K562 (cell line): ENCODE data around the gene GCC1. TPM values are rescaled to one million over a fixed set of nuclear protein-coding genes. Genes with fewer than 3 reads are reported as not detected.

Source experiments
- CHCHD3 ChIP-seq: fragments of 250-450 bp; sonication (Bioruptor Pico); IDR thresholded peaks from 2 replicates; pipeline ENCODE4 v2.1.2; 2022; ENCODE audit warnings: mild to moderate bottlenecking
- KDM2B ChIP-seq: fragments of 250-450 bp; sonication (Bioruptor Pico); IDR thresholded peaks from 2 replicates; pipeline ENCODE4 v1.8.0; 2021; ENCODE audit warnings: mild to moderate bottlenecking, moderate library complexity
- KDM4B ChIP-seq, 2 experiments: fragments of 450-650 bp in 1 of 2; sonication (generic) in 1 of 2; IDR thresholded peaks; 2 replicates each; pipeline ENCODE4 v1.6.1; 2016 to 2017; ENCODE audit warnings: borderline replicate concordance in 2 of 2, antibody characterized with exemption in 1 of 2, low read depth in 1 of 2, mild to moderate bottlenecking in 1 of 2
- MCM7 ChIP-seq, 2 experiments: fragments of 450-650 bp; IDR thresholded peaks; 2 replicates each; pipeline ENCODE4 v1.6.1; 2016 to 2018
- PYGO2 ChIP-seq: fragments of 450-650 bp; IDR thresholded peaks from 2 replicates; pipeline ENCODE4 v1.6.1; 2016; ENCODE audit warnings: mild to moderate bottlenecking, missing genetic modification characterization, moderate library complexity, missing compliant biosample characterization
- RBFOX2 ChIP-seq: fragments of 200-400 bp; formaldehyde crosslinking; IDR thresholded peaks from 2 replicates; pipeline ENCODE4 v1.6.1; 2017; ENCODE audit warnings: low read depth, mild to moderate bottlenecking, low read length, moderate library complexity
- RCOR1 ChIP-seq, 2 experiments: IDR thresholded peaks; 2 replicates each; pipeline ENCODE4 v1.6.1; 2012; ENCODE audit warnings: low read depth in 2 of 2, low read length in 2 of 2, borderline replicate concordance in 1 of 2, improper control_type of control experiment in 1 of 2
- XRCC4 ChIP-seq: IDR thresholded peaks from one replicate; pipeline ENCODE4 v1.6.1; 2011; ENCODE audit not compliant: insufficient read depth, insufficient read length; ENCODE audit errors: extremely low read depth
- ZBED1 ChIP-seq: IDR thresholded peaks from 2 replicates; pipeline ENCODE4 v1.6.1; 2014
- ZBTB17 ChIP-seq: fragments of 450-650 bp; formaldehyde crosslinking; IDR thresholded peaks from 2 replicates; pipeline ENCODE4 v1.4.0; 2020; ENCODE audit warnings: mild to moderate bottlenecking
- polyA plus RNA-seq, 8 experiments: library from polyadenylated mRNA; depleted of rRNA in 4 of 8; stranded (reverse) in 5 of 8; unstranded in 3 of 8; fragments of >200 nt; fragmentation: Nextera tagmentation in 2 of 8; fragmentation: Illumina TruSeq in 1 of 8; extraction: Ambion mirVana in 2 of 8; extraction: Trizol in 1 of 8; gene quantifications; 2 replicates each; pipeline versions ENCODE4 v1.2.1 to v1.2.3, GENCODE V29; 2011 to 2014; ENCODE audit warnings: inconsistent platforms in 1 of 8, missing spikeins in 1 of 8
- total RNA-seq, 7 experiments: library from RNA; depleted of rRNA in 6 of 7; stranded (reverse); fragments of >200 nt in 6 of 7; fragmentation: Illumina TruSeq in 2 of 7; extraction: Trizol in 2 of 7; gene quantifications; 2 replicates each; pipeline versions ENCODE4 v1.2.1 to v1.2.3, GENCODE V29; 2011 to 2021; ENCODE audit warnings: low replicate concordance in 1 of 7
- TF ChIP-seq, protein P1 (sequence below): sonication (generic); formaldehyde crosslinking; IDR thresholded peaks from 2 replicates; pipeline ENCODE4 v1.8.0; 2023; ENCODE audit warnings: mild to moderate bottlenecking, missing genetic modification reagents
- TF ChIP-seq, protein P2 (sequence below): sonication (generic); formaldehyde crosslinking; IDR thresholded peaks from 2 replicates; pipeline ENCODE4 v1.8.0; 2022; ENCODE audit warnings: mild to moderate bottlenecking, missing genetic modification reagents
- TF ChIP-seq, protein P3 (sequence below): fragments of 450-650 bp; IDR thresholded peaks from 2 replicates; pipeline ENCODE4 v1.6.1; 2018; ENCODE audit not compliant: partially characterized antibody
- TF ChIP-seq, protein P4 (sequence below): fragments of 250-450 bp; sonication (Bioruptor Pico); IDR thresholded peaks from 2 replicates; pipeline ENCODE4 v1.4.0; 2020; ENCODE audit warnings: mild to moderate bottlenecking, moderate library complexity

The GCC1 gene
- total and polyA plus RNA-seq, 9 of the 15 experiments (the other 6 are each of a cell fraction or from before 2014, with no cell fraction given), result 1.9 to 19.8 (median 10.9) TPM

DNA sequence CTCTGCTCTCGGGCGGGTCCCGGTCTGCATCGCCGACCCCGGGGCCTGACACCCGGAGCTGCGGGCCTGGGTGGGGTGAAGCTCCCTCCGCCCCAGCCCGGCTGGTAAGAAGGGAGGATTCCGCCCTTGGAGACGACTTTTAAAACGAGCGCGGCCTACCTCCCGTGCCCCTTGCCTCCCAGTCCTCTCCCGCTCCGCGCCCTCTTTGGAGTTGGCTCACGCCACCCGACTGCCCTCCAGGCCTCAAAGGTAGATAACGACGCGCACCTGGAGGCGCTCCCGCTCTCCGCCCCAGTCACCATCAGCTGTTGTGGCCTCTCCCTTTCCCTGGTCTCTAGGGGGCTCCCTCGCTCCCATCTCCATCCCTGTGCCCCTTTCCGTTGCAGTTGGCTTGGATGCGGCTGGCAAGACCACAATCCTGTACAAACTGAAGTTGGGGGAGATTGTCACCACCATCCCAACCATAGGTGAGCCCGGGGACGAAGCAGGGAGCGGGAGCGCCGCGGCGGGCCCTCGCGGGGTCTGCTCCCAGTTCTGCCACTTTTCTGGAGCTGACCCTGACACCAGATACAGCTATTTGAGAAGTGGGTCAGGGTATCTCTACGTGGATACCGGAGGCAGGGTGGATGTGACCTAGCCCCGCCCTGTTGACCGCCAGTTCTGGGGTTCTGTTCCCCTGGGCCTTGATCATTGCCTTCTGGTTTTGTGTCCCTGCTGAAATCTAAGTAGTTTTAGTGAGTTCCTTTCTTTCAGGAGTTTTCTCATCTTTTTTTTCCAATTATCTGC, 3.5 kb upstream of the GCC1 start (continued):
- TF ChIP-seq, protein P1, sequence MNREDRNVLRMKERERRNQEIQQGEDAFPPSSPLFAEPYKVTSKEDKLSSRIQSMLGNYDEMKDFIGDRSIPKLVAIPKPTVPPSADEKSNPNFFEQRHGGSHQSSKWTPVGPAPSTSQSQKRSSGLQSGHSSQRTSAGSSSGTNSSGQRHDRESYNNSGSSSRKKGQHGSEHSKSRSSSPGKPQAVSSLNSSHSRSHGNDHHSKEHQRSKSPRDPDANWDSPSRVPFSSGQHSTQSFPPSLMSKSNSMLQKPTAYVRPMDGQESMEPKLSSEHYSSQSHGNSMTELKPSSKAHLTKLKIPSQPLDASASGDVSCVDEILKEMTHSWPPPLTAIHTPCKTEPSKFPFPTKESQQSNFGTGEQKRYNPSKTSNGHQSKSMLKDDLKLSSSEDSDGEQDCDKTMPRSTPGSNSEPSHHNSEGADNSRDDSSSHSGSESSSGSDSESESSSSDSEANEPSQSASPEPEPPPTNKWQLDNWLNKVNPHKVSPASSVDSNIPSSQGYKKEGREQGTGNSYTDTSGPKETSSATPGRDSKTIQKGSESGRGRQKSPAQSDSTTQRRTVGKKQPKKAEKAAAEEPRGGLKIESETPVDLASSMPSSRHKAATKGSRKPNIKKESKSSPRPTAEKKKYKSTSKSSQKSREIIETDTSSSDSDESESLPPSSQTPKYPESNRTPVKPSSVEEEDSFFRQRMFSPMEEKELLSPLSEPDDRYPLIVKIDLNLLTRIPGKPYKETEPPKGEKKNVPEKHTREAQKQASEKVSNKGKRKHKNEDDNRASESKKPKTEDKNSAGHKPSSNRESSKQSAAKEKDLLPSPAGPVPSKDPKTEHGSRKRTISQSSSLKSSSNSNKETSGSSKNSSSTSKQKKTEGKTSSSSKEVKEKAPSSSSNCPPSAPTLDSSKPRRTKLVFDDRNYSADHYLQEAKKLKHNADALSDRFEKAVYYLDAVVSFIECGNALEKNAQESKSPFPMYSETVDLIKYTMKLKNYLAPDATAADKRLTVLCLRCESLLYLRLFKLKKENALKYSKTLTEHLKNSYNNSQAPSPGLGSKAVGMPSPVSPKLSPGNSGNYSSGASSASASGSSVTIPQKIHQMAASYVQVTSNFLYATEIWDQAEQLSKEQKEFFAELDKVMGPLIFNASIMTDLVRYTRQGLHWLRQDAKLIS (CRISPR knock-in tag), result no peak
- TF ChIP-seq ZBED1, result no peak
- no peak for TF ChIP-seq KDM4B (IDR thresholded peaks at IDR 0.05; ENCODE audit: borderline replicate concordance in 2 of 2, low read depth in 1 of 2)
- peak in 1 of 2 experiments; percentile 93; a peak in 2 of 4 replicates for TF ChIP-seq RCOR1 (IDR thresholded peaks at IDR 0.05; ENCODE audit: borderline replicate concordance in 1 of 2, low read depth in 2 of 2, low read length in 2 of 2)
- TF ChIP-seq, protein P2, sequence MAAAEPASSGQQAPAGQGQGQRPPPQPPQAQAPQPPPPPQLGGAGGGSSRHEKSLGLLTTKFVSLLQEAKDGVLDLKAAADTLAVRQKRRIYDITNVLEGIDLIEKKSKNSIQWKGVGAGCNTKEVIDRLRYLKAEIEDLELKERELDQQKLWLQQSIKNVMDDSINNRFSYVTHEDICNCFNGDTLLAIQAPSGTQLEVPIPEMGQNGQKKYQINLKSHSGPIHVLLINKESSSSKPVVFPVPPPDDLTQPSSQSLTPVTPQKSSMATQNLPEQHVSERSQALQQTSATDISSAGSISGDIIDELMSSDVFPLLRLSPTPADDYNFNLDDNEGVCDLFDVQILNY (CRISPR knock-in tag), result no peak
- no peak for TF ChIP-seq KDM2B (CRISPR knock-in tag)
- no peak for TF ChIP-seq CHCHD3 (CRISPR knock-in tag)
- TF ChIP-seq RBFOX2, result peak; percentile 72
- TF ChIP-seq, protein P3, sequence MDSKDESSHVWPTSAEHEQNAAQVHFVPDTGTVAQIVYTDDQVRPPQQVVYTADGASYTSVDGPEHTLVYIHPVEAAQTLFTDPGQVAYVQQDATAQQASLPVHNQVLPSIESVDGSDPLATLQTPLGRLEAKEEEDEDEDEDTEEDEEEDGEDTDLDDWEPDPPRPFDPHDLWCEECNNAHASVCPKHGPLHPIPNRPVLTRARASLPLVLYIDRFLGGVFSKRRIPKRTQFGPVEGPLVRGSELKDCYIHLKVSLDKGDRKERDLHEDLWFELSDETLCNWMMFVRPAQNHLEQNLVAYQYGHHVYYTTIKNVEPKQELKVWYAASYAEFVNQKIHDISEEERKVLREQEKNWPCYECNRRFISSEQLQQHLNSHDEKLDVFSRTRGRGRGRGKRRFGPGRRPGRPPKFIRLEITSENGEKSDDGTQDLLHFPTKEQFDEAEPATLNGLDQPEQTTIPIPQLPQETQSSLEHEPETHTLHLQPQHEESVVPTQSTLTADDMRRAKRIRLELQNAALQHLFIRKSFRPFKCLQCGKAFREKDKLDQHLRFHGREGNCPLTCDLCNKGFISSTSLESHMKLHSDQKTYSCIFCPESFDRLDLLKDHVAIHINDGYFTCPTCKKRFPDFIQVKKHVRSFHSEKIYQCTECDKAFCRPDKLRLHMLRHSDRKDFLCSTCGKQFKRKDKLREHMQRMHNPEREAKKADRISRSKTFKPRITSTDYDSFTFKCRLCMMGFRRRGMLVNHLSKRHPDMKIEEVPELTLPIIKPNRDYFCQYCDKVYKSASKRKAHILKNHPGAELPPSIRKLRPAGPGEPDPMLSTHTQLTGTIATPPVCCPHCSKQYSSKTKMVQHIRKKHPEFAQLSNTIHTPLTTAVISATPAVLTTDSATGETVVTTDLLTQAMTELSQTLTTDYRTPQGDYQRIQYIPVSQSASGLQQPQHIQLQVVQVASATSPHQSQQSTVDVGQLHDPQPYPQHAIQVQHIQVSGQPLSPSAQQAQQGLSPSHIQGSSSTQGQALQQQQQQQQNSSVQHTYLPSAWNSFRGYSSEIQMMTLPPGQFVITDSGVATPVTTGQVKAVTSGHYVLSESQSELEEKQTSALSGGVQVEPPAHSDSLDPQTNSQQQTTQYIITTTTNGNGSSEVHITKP, result peak; percentile 4
- TF ChIP-seq ZBTB17 (CRISPR knock-in tag), result no peak
- TF ChIP-seq, protein P4, sequence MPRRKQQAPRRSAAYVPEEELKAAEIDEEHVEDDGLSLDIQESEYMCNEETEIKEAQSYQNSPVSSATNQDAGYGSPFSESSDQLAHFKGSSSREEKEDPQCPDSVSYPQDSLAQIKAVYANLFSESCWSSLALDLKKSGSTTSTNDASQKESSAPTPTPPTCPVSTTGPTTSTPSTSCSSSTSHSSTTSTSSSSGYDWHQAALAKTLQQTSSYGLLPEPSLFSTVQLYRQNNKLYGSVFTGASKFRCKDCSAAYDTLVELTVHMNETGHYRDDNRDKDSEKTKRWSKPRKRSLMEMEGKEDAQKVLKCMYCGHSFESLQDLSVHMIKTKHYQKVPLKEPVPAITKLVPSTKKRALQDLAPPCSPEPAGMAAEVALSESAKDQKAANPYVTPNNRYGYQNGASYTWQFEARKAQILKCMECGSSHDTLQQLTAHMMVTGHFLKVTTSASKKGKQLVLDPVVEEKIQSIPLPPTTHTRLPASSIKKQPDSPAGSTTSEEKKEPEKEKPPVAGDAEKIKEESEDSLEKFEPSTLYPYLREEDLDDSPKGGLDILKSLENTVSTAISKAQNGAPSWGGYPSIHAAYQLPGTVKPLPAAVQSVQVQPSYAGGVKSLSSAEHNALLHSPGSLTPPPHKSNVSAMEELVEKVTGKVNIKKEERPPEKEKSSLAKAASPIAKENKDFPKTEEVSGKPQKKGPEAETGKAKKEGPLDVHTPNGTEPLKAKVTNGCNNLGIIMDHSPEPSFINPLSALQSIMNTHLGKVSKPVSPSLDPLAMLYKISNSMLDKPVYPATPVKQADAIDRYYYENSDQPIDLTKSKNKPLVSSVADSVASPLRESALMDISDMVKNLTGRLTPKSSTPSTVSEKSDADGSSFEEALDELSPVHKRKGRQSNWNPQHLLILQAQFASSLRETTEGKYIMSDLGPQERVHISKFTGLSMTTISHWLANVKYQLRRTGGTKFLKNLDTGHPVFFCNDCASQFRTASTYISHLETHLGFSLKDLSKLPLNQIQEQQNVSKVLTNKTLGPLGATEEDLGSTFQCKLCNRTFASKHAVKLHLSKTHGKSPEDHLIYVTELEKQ (CRISPR knock-in tag), result no peak
- no peak for TF ChIP-seq PYGO2
- no peak for TF ChIP-seq MCM7 (IDR thresholded peaks at IDR 0.05)
- TF ChIP-seq XRCC4, result no peak
